Measurements from ENCODE around the gene PCDHB3.
"Not testable (repeated sequence)": the region's sequence is repeated elsewhere in the genome, so short reads cannot be mapped to it uniquely, and the experiment has no call there.

PCDHB3 gene

GRCh38 chr5:141100243-141100805, at the start of gene PCDHB3:
TSS of gene PCDHB3 (plus strand) at chr5:141100473. CDS start at chr5:141100650, 177 bp downstream.
- peaks cover 56% of the 10 kb centered on the region for H3K27me3 Mint-ChIP-seq
- H3K9me3 Mint-ChIP-seq = peaks cover 35% of the 10 kb centered on the region
- H3K36me3 Mint-ChIP-seq (ENCODE audit: low read depth) = peaks cover 11% of the 10 kb centered on the region
- no peak within 1 kb of the TSS for H3K27ac Mint-ChIP-seq
- DNase-seq = no peak
- no peaks in the 10 kb centered on the region for H3K4me1 Mint-ChIP-seq (ENCODE audit: low read depth)
- no peak within 1 kb of the TSS for H3K4me3 Mint-ChIP-seq

- peaks cover 3% of the 10 kb centered on the region for H3K4me1 Mint-ChIP-seq (ENCODE audit: low read depth)
- no peak for DNase-seq
- H3K9me3 Mint-ChIP-seq = peaks cover 8% of the 10 kb centered on the region
- H3K27ac Mint-ChIP-seq = no peak within 1 kb of the TSS
- no peaks in the 10 kb centered on the region for H3K36me3 Mint-ChIP-seq (ENCODE audit: low read depth)
- H3K4me3 Mint-ChIP-seq = peak within 1 kb of the TSS; percentile 41
- H3K27me3 Mint-ChIP-seq = peaks cover 60% of the 10 kb centered on the region
These were observed 49.4 kb upstream of the PCDHB3 start, which contains the start of gene PCDHB1 for GRCh38 chr5:141050622-141051520. TSS of gene PCDHB1 (plus strand) at chr5:141051374. CDS start at chr5:141051471, 97 bp downstream.

GRCh38 chr5:141051521-141051866, 48.8 kb upstream of the PCDHB3 start:
- Mint-ChIP-seq H3K36me3 (ENCODE audit: low read depth) (no peaks in the 10 kb centered on the region), H3K9me3 (peaks cover 5% of the 10 kb centered on the region), H3K27ac (no peak overlapping the region), H3K27me3 (peaks cover 57% of the 10 kb centered on the region), H3K4me1 (ENCODE audit: low read depth) (peaks cover 3% of the 10 kb centered on the region), H3K4me3 (peak overlapping the region; percentile 41)
- DNase-seq = no peak

- no peak for DNase-seq
- Mint-ChIP-seq H3K27me3 (peaks cover 37% of the 10 kb centered on the region), H3K36me3 (ENCODE audit: low read depth) (peaks cover 2% of the 10 kb centered on the region), H3K4me3 (peak overlapping the region; percentile 18), H3K27ac (no peak overlapping the region), H3K4me1 (ENCODE audit: low read depth) (no peaks in the 10 kb centered on the region), H3K9me3 (peaks cover 13% of the 10 kb centered on the region)
These were observed 22.4 kb upstream of the PCDHB3 start for GRCh38 chr5:141077826-141078225.

- Mint-ChIP-seq H3K27ac (no peak overlapping the region), H3K27me3 (peaks cover 46% of the 10 kb centered on the region), H3K9me3 (peaks cover 12% of the 10 kb centered on the region), H3K4me3 (no peak overlapping the region), H3K36me3 (ENCODE audit: low read depth) (peaks cover 2% of the 10 kb centered on the region), H3K4me1 (ENCODE audit: low read depth) (peaks cover 6% of the 10 kb centered on the region)
- DNase-seq = no peak
These were observed 18.0 kb upstream of the PCDHB3 start for GRCh38 chr5:141082228-141082627.

- peak; percentile 37 for DNase-seq
- peaks cover 6% of the 10 kb centered on the region for H3K4me1 Mint-ChIP-seq (ENCODE audit: low read depth)
- H3K9me3 Mint-ChIP-seq = peaks cover 5% of the 10 kb centered on the region
- peak overlapping the region; percentile 78 for H3K4me3 Mint-ChIP-seq
- no peak overlapping the region for H3K27ac Mint-ChIP-seq
- H3K27me3 Mint-ChIP-seq = peaks cover 44% of the 10 kb centered on the region
- no peaks in the 10 kb centered on the region for H3K36me3 Mint-ChIP-seq (ENCODE audit: low read depth)
These were observed 15.7 kb upstream of the PCDHB3 start for GRCh38 chr5:141084487-141084989.

- Mint-ChIP-seq H3K9me3 (peaks cover 28% of the 10 kb centered on the region), H3K36me3 (ENCODE audit: low read depth) (peaks cover 7% of the 10 kb centered on the region), H3K27me3 (peaks cover 50% of the 10 kb centered on the region), H3K4me1 (ENCODE audit: low read depth) (no peaks in the 10 kb centered on the region), H3K4me3 (no peak within 1 kb of the TSS), H3K27ac (no peak within 1 kb of the TSS)
- no peak for DNase-seq
These were observed 5.6 kb upstream of the PCDHB3 start, which contains the start of gene PCDHB2 for GRCh38 chr5:141094481-141095262. TSS of gene PCDHB2 (plus strand) at chr5:141094615. CDS start at chr5:141094791, 176 bp downstream.

GRCh38 chr5:141095263-141095641, 5.0 kb upstream of the PCDHB3 start:
- peaks cover 55% of the 10 kb centered on the region for H3K27me3 Mint-ChIP-seq
- no peak overlapping the region for H3K4me3 Mint-ChIP-seq
- peaks cover 33% of the 10 kb centered on the region for H3K9me3 Mint-ChIP-seq
- H3K27ac Mint-ChIP-seq = no peak overlapping the region
- no peak for DNase-seq
- H3K36me3 Mint-ChIP-seq (ENCODE audit: low read depth) = peaks cover 7% of the 10 kb centered on the region
- no peaks in the 10 kb centered on the region for H3K4me1 Mint-ChIP-seq (ENCODE audit: low read depth)

GRCh38 chr5:141096181-141096580, 4.1 kb upstream of the PCDHB3 start:
- Mint-ChIP-seq H3K27me3 (peaks cover 60% of the 10 kb centered on the region), H3K9me3 (peaks cover 41% of the 10 kb centered on the region)
- not testable (repeated sequence) for H3K4me1 Mint-ChIP-seq (ENCODE audit: low read depth); DNase-seq; H3K27ac Mint-ChIP-seq; H3K4me3 Mint-ChIP-seq; H3K36me3 Mint-ChIP-seq (ENCODE audit: low read depth)

- not testable (repeated sequence) for H3K27ac Mint-ChIP-seq; H3K4me3 Mint-ChIP-seq; H3K4me1 Mint-ChIP-seq (ENCODE audit: low read depth); DNase-seq
- peaks cover 10% of the 10 kb centered on the region for H3K36me3 Mint-ChIP-seq (ENCODE audit: low read depth)
- H3K9me3 Mint-ChIP-seq = peaks cover 45% of the 10 kb centered on the region
- H3K27me3 Mint-ChIP-seq = peaks cover 64% of the 10 kb centered on the region
These were observed 3.7 kb upstream of the PCDHB3 start for GRCh38 chr5:141096586-141096985.

- no peak for DNase-seq
- Mint-ChIP-seq H3K36me3 (ENCODE audit: low read depth) (peaks cover 6% of the 10 kb centered on the region), H3K4me1 (ENCODE audit: low read depth) (no peaks in the 10 kb centered on the region), H3K27me3 (peaks cover 49% of the 10 kb centered on the region), H3K27ac (no peak overlapping the region), H3K9me3 (peaks cover 30% of the 10 kb centered on the region), H3K4me3 (no peak overlapping the region)
These were observed 786 bp downstream of the PCDHB3 start for GRCh38 chr5:141101059-141101458.

- DNase-seq; H3K27ac Mint-ChIP-seq; H3K4me3 Mint-ChIP-seq; H3K4me1 Mint-ChIP-seq (ENCODE audit: low read depth); H3K36me3 Mint-ChIP-seq (ENCODE audit: low read depth): not testable (repeated sequence)
- Mint-ChIP-seq H3K27me3 (peaks cover 45% of the 10 kb centered on the region), H3K9me3 (peaks cover 30% of the 10 kb centered on the region)
These were observed 1.8 kb downstream of the PCDHB3 start for GRCh38 chr5:141102070-141102469.

GRCh38 chr5:141102471-141102870, 2.2 kb downstream of the PCDHB3 start:
- not testable (repeated sequence) for H3K36me3 Mint-ChIP-seq (ENCODE audit: low read depth); H3K4me3 Mint-ChIP-seq

GRCh38 chr5:141105350-141105749, 5.1 kb downstream of the PCDHB3 start:
- no peak for DNase-seq
- H3K27ac Mint-ChIP-seq = no peak overlapping the region
- no peaks in the 10 kb centered on the region for H3K4me1 Mint-ChIP-seq (ENCODE audit: low read depth)
- H3K36me3 Mint-ChIP-seq (ENCODE audit: low read depth) = peaks cover 6% of the 10 kb centered on the region
- H3K4me3 Mint-ChIP-seq = no peak overlapping the region
- H3K27me3 Mint-ChIP-seq = peaks cover 31% of the 10 kb centered on the region
- peaks cover 24% of the 10 kb centered on the region for H3K9me3 Mint-ChIP-seq

More at GRCh38 chr5:141102471-141102870, 2.2 kb downstream of the PCDHB3 start:
- H3K9me3 Mint-ChIP-seq = peaks cover 31% of the 10 kb centered on the region
- H3K27me3 Mint-ChIP-seq = peaks cover 44% of the 10 kb centered on the region
- not testable (repeated sequence) for H3K4me1 Mint-ChIP-seq (ENCODE audit: low read depth); H3K27ac Mint-ChIP-seq; DNase-seq

All from activated T-cell treated with anti-CD3 and anti-CD28 coated beads, Interleukin-2, amount 50 U/mL, for 24 hours (primary cell).